Gastrocnemius medialis (tissue), 4 donors: ENCODE results near the gene AP3S2.

Experiments
- CTCF ChIP-seq, 5 experiments: fragments of 450-650 bp in 3 of 5; fragments of 200-600 bp in 2 of 5; sonication (generic) in 2 of 5; IDR thresholded peaks in 4 of 5; conservative IDR thresholded peaks in 1 of 5; 1 replicate in 4 of 5; 2 replicates in 1 of 5; pipeline ENCODE4 v1.5.1; 2016 to 2019; ENCODE audit warnings: antibody characterized with exemption in 5 of 5, mild to moderate bottlenecking in 3 of 5, moderate library complexity in 3 of 5
- POLR2A ChIP-seq, 2 donors: fragments of 450-650 bp; IDR thresholded peaks; one replicate each; pipeline ENCODE4 v1.6.1; 2017; ENCODE audit warnings: antibody characterized with exemption in 2 of 2, mild to moderate bottlenecking in 2 of 2, moderate library complexity in 2 of 2

DNA sequence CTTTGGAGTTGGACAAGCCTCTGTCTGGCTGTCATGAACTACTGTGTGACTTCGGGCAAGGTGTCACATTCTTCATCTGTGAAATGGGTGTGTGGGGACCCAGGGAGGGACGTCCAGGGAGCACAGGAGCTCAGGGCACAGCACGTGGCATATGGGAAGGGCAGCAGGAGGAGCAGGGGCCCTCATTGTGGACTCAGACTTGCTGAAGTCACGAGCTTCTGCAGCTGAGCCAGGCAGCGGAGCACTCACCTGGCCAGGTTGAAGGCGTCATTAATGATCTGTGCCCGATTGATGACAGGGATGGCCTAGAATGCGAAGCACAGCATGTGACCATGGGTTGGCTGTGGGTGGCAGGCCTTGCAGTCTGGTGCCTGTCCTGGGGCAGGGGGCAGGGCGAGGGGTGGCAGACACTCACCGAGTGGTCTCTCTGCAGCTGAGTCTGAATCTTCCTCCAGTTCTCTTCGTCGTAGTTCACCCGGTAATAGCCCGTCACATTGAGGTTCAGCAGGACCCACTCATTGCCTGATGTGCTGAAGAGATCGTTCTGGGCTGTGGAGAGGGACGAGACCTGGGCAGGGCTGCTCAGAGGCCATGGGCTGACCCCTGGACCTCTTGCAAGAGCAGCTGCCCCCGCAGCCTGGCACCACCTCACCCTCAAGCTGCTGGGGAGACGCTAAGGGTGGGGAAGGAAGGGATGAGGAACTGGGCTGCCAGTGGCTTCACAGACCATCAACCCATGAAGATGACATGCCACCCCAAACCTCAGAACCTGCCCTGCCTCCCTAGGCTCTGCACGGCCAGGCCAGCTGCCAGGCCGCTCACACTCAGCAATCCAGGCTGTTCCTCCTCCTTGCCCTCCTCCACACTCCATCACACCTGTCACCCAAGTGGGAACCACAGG is 94.5 kb downstream of the AP3S2 start:
- TF ChIP-seq POLR2A (IDR thresholded peaks at IDR 0.05): no peak
- no peak for TF ChIP-seq CTCF (IDR thresholded peaks at IDR 0.05 in 4 of 5, conservative IDR thresholded peaks at IDR 0.05 in 1 of 5)
